Gastrocnemius medialis (tissue), 4 donors: ENCODE results near the gene GABRB1.

Source experiments
- CTCF ChIP-seq, 5 experiments: fragments of 450-650 bp in 3 of 5; fragments of 200-600 bp in 2 of 5; sonication (generic) in 2 of 5; IDR thresholded peaks in 4 of 5; conservative IDR thresholded peaks in 1 of 5; 1 replicate in 4 of 5; 2 replicates in 1 of 5; pipeline ENCODE4 v1.5.1; 2016 to 2019; ENCODE audit warnings: antibody characterized with exemption in 5 of 5, mild to moderate bottlenecking in 3 of 5, moderate library complexity in 3 of 5
- POLR2A ChIP-seq, 2 donors: fragments of 450-650 bp; IDR thresholded peaks; one replicate each; pipeline ENCODE4 v1.6.1; 2017; ENCODE audit warnings: antibody characterized with exemption in 2 of 2, mild to moderate bottlenecking in 2 of 2, moderate library complexity in 2 of 2

GRCh38 chr4:47088298-47088697 lies 56.9 kb downstream of the GABRB1 start:
- TF ChIP-seq CTCF (IDR thresholded peaks at IDR 0.05 in 4 of 5, conservative IDR thresholded peaks at IDR 0.05 in 1 of 5) = no peak
- TF ChIP-seq POLR2A (IDR thresholded peaks at IDR 0.05) = no peak
